Astrocyte (in vitro differentiated cells and primary cell): ENCODE results near the gene AKNAD1. TPM values are rescaled to one million over a fixed set of nuclear protein-coding genes. Genes with fewer than 3 reads are reported as not detected.

Experiments
- DNase-seq: peaks from one replicate; pipeline ENCODE4 v3.0.0-alpha.2; 2010; ENCODE audit warnings: low read depth
- FAIRE-seq: peaks from 2 replicates; lab custom pipeline; 2011; peaks lifted over from hg19 to GRCh38; lab: Jason Lieb, UNC
- H2AFZ ChIP-seq: 2 replicates; pipeline ENCODE4 v1.6.0; 2012; ENCODE audit warnings: low read depth, low read length, inconsistent platforms
- H3K27ac ChIP-seq: 2 replicates; pipeline ENCODE4 v1.5.1; 2011; ENCODE audit warnings: low read depth, low read length, inconsistent platforms
- H3K27me3 ChIP-seq: 2 replicates; pipeline ENCODE4 v1.6.0; 2011; ENCODE audit warnings: low read length, inconsistent platforms; ENCODE audit not compliant: insufficient read depth
- H3K36me3 ChIP-seq: 2 replicates; pipeline ENCODE4 v1.5.1; 2011; ENCODE audit warnings: low read length, inconsistent platforms; ENCODE audit not compliant: insufficient read depth
- H3K4me1 ChIP-seq: 2 replicates; pipeline ENCODE4 v1.5.1; 2011; ENCODE audit warnings: low read length, inconsistent platforms; ENCODE audit not compliant: insufficient read depth
- H3K4me2 ChIP-seq: 2 replicates; pipeline ENCODE4 v1.6.0; 2012; ENCODE audit warnings: low read length, inconsistent platforms
- H3K4me3 ChIP-seq: 2 replicates; pipeline ENCODE4 v1.5.1; 2011; ENCODE audit warnings: low read depth, mild to moderate bottlenecking, low read length, inconsistent platforms; ENCODE audit not compliant: insufficient read depth
- H3K79me2 ChIP-seq: 2 replicates; pipeline ENCODE4 v1.6.0; 2012; ENCODE audit warnings: mild to moderate bottlenecking, low read length, inconsistent platforms; ENCODE audit not compliant: insufficient read depth
- H3K9ac ChIP-seq: 2 replicates; pipeline ENCODE4 v1.6.0; 2012; ENCODE audit warnings: mild to moderate bottlenecking, low read length, inconsistent platforms
- H3K9me3 ChIP-seq: 2 replicates; pipeline ENCODE4 v1.5.1; 2012; ENCODE audit warnings: low read depth, mild to moderate bottlenecking, low read length, inconsistent platforms; ENCODE audit not compliant: insufficient read depth
- H4K20me1 ChIP-seq: 2 replicates; pipeline ENCODE4 v1.6.0; 2012; ENCODE audit warnings: low read length, inconsistent platforms; ENCODE audit not compliant: insufficient read depth
- H3K27ac Mint-ChIP-seq: one replicate; pipeline ENCODE4 v1.8.0; 2021; ENCODE audit warnings: mild to moderate bottlenecking, mixed read lengths; ENCODE audit not compliant: unreplicated experiment
- H3K27me3 Mint-ChIP-seq: one replicate; pipeline ENCODE4 v1.8.0; 2021; ENCODE audit warnings: low read depth, mixed read lengths; ENCODE audit not compliant: unreplicated experiment
- H3K36me3 Mint-ChIP-seq: one replicate; pipeline ENCODE4 v1.8.0; 2021; ENCODE audit warnings: low read depth, mixed read lengths; ENCODE audit not compliant: unreplicated experiment
- H3K4me1 Mint-ChIP-seq: one replicate; pipeline ENCODE4 v1.8.0; 2021; ENCODE audit warnings: low read depth, mixed read lengths; ENCODE audit not compliant: unreplicated experiment
- H3K4me3 Mint-ChIP-seq: one replicate; pipeline ENCODE4 v1.8.0; 2021; ENCODE audit warnings: mild to moderate bottlenecking, moderate library complexity, mixed read lengths; ENCODE audit not compliant: unreplicated experiment
- H3K9me3 Mint-ChIP-seq: one replicate; pipeline ENCODE4 v1.8.0; 2021; ENCODE audit warnings: mild to moderate bottlenecking, mixed read lengths; ENCODE audit not compliant: unreplicated experiment
- EZH2 ChIP-seq: IDR thresholded peaks from 2 replicates; pipeline ENCODE4 v1.6.1; 2012; ENCODE audit warnings: mild to moderate bottlenecking, low read length, inconsistent platforms; ENCODE audit not compliant: insufficient read depth
- total RNA-seq: library from RNA; stranded (reverse); gene quantifications from 2 replicates; pipeline ENCODE4 v1.2.1, GENCODE V29; 2021
- TF ChIP-seq, protein P1 (sequence below): IDR thresholded peaks from 2 replicates; pipeline ENCODE4 v1.5.1; 2011; ENCODE audit warnings: low read depth, mild to moderate bottlenecking, inconsistent platforms, low read length, moderate library complexity; ENCODE audit not compliant: insufficient read depth

Gene AKNAD1
- total RNA-seq, 1 donor from 2014 or later, result not detected

DNA sequence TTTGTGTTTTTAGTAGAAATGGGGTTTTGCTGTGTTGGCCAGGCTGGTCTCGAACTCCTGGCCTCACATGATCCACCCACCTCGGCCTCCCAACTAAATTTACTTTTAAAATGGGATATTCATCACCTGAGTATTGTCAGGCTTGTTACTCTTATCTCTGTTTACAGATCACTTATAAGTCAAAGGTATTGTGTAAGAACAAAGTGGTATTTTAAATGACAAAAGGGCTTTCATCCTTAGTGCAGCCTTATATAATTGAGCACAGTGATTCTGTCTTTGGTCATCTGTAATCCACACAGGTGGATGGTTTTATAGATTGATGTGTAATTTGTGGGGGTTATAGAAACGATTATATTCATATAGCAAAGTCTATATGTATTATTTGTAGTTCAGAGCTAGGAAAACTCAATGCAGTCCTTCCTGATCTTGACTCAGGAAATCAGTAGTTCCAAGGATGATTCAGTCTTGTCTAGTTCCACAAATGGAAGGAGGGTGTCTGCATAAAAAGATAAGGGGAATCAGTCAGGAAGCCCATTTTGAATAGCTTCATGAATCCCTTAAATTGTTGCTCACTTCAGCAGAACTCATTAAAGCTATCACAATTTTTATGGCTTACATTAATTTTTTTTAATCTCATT, 75.8 kb downstream of the AKNAD1 start:
- Histone ChIP-seq H3K4me1 (no peaks in the 10 kb centered on the region), H2AFZ (no peak overlapping the region), H3K4me2 (no peak overlapping the region), H4K20me1 (no peaks in the 10 kb centered on the region), H3K4me3 (no peak overlapping the region), H3K27me3 (no peaks in the 10 kb centered on the region), H3K27ac (no peak overlapping the region), H3K9me3 (peaks cover 14% of the 10 kb centered on the region), H3K9ac (no peak overlapping the region), H3K79me2 (no peaks in the 10 kb centered on the region), H3K36me3 (peaks cover 44% of the 10 kb centered on the region)
- TF ChIP-seq, protein P1, sequence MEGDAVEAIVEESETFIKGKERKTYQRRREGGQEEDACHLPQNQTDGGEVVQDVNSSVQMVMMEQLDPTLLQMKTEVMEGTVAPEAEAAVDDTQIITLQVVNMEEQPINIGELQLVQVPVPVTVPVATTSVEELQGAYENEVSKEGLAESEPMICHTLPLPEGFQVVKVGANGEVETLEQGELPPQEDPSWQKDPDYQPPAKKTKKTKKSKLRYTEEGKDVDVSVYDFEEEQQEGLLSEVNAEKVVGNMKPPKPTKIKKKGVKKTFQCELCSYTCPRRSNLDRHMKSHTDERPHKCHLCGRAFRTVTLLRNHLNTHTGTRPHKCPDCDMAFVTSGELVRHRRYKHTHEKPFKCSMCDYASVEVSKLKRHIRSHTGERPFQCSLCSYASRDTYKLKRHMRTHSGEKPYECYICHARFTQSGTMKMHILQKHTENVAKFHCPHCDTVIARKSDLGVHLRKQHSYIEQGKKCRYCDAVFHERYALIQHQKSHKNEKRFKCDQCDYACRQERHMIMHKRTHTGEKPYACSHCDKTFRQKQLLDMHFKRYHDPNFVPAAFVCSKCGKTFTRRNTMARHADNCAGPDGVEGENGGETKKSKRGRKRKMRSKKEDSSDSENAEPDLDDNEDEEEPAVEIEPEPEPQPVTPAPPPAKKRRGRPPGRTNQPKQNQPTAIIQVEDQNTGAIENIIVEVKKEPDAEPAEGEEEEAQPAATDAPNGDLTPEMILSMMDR, result no peak
- TF ChIP-seq EZH2, result no peak
- H3K27ac Mint-ChIP-seq, result no peak overlapping the region
- H3K27me3 Mint-ChIP-seq, result no peaks in the 10 kb centered on the region
- H3K4me1 Mint-ChIP-seq, result no peaks in the 10 kb centered on the region
- H3K36me3 Mint-ChIP-seq, result peaks cover 39% of the 10 kb centered on the region
- peaks cover 19% of the 10 kb centered on the region for H3K9me3 Mint-ChIP-seq
- H3K4me3 Mint-ChIP-seq, result no peak overlapping the region
- FAIRE-seq, result no peak
- no peak for DNase-seq

DNA sequence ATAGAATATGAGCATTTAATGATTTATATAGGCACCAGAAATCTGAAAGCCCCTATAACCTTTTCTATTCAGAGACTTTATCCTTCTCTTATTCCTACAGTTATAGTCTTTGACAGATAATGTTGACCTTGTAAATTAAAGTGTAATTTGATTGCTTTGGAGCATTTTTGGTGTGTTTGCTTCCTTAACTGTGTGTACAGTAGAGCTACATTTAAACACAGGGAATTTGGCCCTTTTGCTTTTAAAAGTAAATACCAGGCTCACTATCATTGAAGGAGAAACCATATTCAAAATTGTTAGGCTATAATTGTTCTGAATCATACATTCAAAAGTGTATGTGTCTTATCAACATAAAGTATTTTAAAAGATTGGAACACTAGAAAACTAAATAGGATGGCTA, 77.4 kb downstream of the AKNAD1 start:
- Mint-ChIP-seq H3K36me3 (peaks cover 27% of the 10 kb centered on the region), H3K4me1 (no peaks in the 10 kb centered on the region), H3K27ac (no peak overlapping the region), H3K27me3 (no peaks in the 10 kb centered on the region), H3K4me3 (no peak overlapping the region), H3K9me3 (peaks cover 3% of the 10 kb centered on the region)
- no peak for DNase-seq
- H3K9ac ChIP-seq, result no peak overlapping the region
- no peaks in the 10 kb centered on the region for H3K79me2 ChIP-seq
- H3K4me1 ChIP-seq, result no peaks in the 10 kb centered on the region
- no peaks in the 10 kb centered on the region for H4K20me1 ChIP-seq
- H3K9me3 ChIP-seq, result no peaks in the 10 kb centered on the region
- no peak overlapping the region for H3K4me3 ChIP-seq
- FAIRE-seq, result no peak
- H2AFZ ChIP-seq, result no peak overlapping the region
- H3K36me3 ChIP-seq, result peaks cover 33% of the 10 kb centered on the region
- H3K27me3 ChIP-seq, result no peaks in the 10 kb centered on the region
- TF ChIP-seq, protein P1, result no peak
- TF ChIP-seq EZH2, result no peak
- no peak overlapping the region for H3K27ac ChIP-seq
- no peak overlapping the region for H3K4me2 ChIP-seq

DNA sequence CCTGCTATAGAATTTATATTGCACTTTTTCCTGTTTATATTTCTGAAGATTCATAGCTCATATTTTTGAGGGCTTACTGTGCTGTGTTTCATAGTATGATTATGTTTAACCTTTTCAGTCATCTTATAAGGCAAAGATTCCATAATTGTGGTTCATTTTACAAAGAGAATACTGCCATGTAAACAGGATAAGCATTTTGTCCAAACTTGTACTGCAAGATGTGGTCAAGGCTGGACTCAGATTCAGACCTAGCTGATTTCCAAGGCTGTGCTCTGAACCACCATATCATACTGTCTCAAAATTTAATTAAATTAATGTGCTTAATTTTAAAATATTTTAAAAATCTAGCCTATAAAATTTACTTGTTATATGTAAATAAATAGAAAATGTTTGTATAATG, 79.1 kb downstream of the AKNAD1 start:
- TF ChIP-seq EZH2, result no peak
- TF ChIP-seq, protein P1, result no peak
- DNase-seq (no peak), FAIRE-seq (no peak)

More for the DNA sequence above, 79.1 kb downstream of the AKNAD1 start:
- no peak overlapping the region for H3K4me3 Mint-ChIP-seq
- Histone ChIP-seq H4K20me1 (no peaks in the 10 kb centered on the region), H3K4me3 (no peak overlapping the region), H3K9me3 (no peaks in the 10 kb centered on the region), H2AFZ (no peak overlapping the region), H3K27ac (no peak overlapping the region), H3K27me3 (no peaks in the 10 kb centered on the region), H3K4me2 (no peak overlapping the region), H3K36me3 (peaks cover 35% of the 10 kb centered on the region), H3K79me2 (no peaks in the 10 kb centered on the region), H3K9ac (no peak overlapping the region), H3K4me1 (no peaks in the 10 kb centered on the region)
- H3K27me3 Mint-ChIP-seq, result no peaks in the 10 kb centered on the region
- H3K4me1 Mint-ChIP-seq, result no peaks in the 10 kb centered on the region
- no peaks in the 10 kb centered on the region for H3K9me3 Mint-ChIP-seq
- H3K36me3 Mint-ChIP-seq, result peaks cover 19% of the 10 kb centered on the region
- no peak overlapping the region for H3K27ac Mint-ChIP-seq
